Stimulated activated naive CD4-positive, alpha-beta T cell (primary cell): Measurements from ENCODE around the gene CD34.
"Not testable (repeated sequence)": the region's sequence is repeated elsewhere in the genome, so short reads cannot be mapped to it uniquely, and the experiment has no call there.

Experiments
- DNase-seq, 6 experiments: peaks; one replicate each; lab custom pipeline; 2025; lab: John Stamatoyannopoulos, UW

CD34 gene

GRCh38 chr1:207926984-207927383, 16.1 kb upstream of the CD34 start:
- DNase-seq = no peak

- not testable (repeated sequence) for DNase-seq
Observed at GRCh38 chr1:207925969-207926368, 15.0 kb upstream of the CD34 start.

GRCh38 chr1:207925210-207925609, 14.3 kb upstream of the CD34 start:
- no peak for DNase-seq

GRCh38 chr1:207923561-207923960, 12.6 kb upstream of the CD34 start:
- DNase-seq = no peak

- DNase-seq = no peak
Observed at GRCh38 chr1:207923121-207923520, 12.2 kb upstream of the CD34 start.

- no peak for DNase-seq
Observed at GRCh38 chr1:207922554-207922953, 11.6 kb upstream of the CD34 start.

GRCh38 chr1:207921321-207921720, 10.4 kb upstream of the CD34 start:
- no peak for DNase-seq

DNA sequence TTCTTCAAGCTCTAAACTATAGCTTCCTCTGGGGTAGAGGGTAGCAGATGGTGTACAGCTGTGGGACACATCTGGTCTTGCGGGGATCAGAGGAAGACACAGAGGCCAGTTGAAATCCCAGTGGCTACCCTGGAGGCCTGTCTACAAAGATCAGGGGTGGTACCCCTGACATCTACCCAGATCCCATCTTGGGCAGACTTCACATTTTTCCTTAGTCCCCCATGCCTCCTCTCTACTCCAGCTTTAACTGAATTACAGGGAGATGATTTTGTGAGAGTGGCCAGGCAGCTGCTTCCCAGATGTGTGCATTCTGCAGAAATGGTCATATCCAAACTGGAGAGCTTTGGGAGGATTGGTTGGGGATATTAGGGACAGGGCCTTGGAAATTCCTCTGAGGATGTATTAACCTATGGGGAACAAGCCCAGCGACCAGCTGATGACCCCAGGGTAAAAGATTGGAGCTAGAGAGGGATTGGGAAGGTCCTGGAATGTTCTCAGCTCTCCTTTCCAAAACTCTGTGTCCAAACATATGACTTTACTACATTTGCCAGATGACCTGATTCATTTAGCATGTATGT, 9.6 kb upstream of the CD34 start:
- DNase-seq = no peak

DNA sequence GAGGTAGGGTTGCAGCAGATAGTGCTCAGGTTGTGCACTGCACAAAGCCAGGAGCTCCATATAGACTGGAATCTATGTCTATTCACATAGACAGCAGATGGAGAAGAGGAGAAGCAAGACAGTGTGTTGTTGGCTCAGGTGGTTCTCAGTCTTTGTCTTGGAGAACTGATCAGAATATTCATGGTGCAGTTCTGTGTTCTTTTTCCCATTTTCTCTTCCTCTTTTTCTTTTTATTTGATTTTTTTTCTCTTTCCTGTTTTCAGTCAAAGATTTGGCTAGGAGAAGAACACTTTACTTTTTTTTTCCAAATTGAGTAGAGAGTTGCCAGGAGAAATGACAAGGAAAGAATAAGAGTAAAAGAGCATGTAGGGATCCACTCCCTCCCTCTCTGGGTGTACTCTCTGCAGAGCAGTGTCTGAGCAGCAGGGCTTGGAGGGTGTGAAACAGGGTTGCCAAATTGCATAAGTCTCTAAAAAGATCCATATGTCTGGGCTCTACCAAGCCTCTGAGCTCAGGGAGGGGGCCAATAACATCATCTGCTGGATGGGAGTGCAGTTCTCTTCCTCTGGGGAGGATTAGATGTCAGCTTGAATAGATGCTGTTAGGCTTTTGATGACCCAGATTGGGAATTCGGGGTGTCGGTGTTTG, 8.7 kb upstream of the CD34 start:
- DNase-seq = no peak

GRCh38 chr1:207918581-207918980, 7.7 kb upstream of the CD34 start:
- no peak for DNase-seq

DNA sequence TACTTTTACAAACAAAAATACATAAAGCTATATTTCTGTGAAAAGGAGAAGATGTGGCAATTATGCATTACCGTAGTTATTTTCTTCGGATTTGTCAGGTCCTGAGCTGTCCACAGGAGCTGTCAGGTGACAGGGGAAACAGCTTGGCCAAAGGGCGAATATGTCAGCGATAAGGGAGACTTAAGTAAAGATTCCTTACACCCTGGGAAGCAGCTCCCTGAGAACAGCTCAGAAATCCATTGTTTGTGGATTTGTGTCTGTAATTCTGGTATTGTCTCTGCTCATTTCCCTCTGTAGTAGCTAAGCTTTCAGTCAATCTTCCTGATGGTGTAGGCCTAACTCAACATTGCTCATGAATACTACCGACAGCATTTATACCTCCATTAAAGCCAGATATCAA, 7.1 kb upstream of the CD34 start:
- no peak for DNase-seq

GRCh38 chr1:207917080-207917479, 6.2 kb upstream of the CD34 start:
- DNase-seq = no peak

GRCh38 chr1:207913951-207914350, 3.0 kb upstream of the CD34 start:
- no peak for DNase-seq

- no peak for DNase-seq
Observed at GRCh38 chr1:207911856-207912760, 1.2 kb upstream of the CD34 start.

- no peak for DNase-seq
Observed at GRCh38 chr1:207909687-207910086, 1.2 kb downstream of the CD34 start.

DNA sequence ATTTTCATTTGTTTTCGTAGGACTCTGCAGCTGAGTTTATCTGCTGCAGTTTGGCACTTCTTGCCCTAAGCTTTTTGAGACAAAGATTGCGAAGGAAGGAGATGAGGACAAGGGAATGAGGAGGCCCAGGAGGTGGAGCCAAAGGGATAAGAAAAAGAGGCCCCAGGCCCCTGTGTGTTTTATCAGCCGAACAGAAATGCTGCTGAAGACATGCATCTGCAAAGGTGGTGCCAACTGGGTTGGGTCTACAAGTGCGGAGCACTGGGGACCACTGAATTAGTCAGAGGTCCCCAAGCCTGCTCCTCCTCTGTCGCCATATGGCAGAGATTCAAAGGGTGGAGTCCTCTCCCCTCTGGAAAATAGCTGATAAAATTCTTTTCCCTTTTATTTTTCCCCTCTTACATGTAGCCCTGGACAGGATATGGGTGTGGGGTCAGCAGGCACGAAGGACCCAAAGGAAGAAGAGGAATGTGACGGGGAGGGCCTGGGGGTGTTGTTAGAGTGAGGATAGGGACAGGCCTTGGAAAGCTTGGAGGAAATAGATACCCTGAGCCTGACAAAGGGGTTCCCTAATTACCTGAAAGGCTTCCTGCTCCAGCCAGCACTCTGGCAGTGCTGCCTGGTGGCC, 2.7 kb downstream of the CD34 start:
- no peak for DNase-seq

DNA sequence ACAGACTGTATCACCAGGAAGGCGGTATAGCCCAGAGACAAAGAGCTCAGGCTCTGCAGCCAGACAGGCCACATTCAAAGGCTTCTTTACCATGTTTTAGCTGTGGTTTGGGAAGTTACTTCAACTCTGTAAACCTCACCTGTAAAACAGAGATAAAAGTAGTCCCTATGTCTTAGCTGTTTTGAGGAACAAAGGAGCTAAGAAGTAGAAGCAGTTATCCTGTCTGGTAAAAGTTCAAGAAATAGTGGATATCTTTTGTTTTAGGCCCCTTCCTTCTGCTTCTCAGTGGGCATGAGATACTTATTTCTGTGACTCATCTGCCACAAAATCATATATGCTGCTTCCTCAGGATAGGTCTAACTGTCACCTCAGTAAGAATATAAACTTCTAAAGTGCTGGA, 6.5 kb downstream of the CD34 start:
- DNase-seq = no peak

GRCh38 chr1:207903767-207904166, 7.2 kb downstream of the CD34 start:
- DNase-seq = no peak

DNA sequence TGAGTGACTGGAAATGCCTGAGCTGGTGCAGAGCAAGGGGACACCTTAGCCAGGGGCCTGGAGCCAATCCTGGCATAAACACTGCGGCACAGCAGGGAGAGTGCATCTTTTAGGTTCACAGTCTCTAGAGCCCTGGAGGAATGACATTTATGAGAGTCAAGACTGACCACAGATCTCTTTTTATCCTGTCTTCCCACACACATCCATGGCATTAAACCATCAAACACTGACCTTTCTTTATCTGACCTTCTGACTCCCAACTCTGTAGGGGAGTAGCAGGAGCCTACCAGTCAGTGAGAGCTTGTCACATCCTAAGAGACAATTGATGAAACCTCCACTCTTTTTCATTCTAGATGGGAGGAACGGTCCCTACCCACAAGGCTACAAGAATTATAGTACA, 7.9 kb downstream of the CD34 start:
- DNase-seq = no peak

DNA sequence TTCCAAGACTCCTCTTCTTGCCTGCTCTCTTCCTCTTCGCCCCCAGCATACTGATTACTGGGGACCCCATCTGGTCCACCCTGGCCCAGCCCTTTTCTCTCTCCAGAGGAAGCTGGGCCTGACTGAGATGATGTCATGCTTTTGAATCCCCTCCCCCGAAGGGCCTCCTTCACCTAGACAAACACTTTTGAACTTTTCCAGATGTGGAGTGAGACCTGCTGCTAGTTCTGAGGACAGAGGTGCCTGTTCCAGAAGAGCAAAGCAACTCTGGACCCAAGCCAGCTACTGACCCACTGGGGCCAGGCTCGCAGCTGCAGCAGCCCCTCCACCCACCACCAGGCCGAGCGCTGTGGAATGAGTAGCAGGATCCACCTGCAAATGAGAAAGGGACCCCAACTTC, 8.4 kb downstream of the CD34 start:
- no peak for DNase-seq

- DNase-seq = no peak
Observed at GRCh38 chr1:207901041-207901653, 9.8 kb downstream of the CD34 start.

- DNase-seq = no peak
Observed at GRCh38 chr1:207898836-207899235, 12.1 kb downstream of the CD34 start.
